Stimulated activated CD8-positive, alpha-beta memory T cell treated with anti-CD3 and anti-CD28 coated beads, Interleukin-12 subunit alpha, Interleukin-12 subunit beta, amount 100 ng/mL, for 1 hour (primary cell): Measurements from ENCODE around the gene ERC2.

Source experiments
- DNase-seq: peaks from one replicate; pipeline ENCODE4 v3.0.0-alpha.2; 2020; ENCODE audit warnings: low read depth

The ERC2 gene

DNA sequence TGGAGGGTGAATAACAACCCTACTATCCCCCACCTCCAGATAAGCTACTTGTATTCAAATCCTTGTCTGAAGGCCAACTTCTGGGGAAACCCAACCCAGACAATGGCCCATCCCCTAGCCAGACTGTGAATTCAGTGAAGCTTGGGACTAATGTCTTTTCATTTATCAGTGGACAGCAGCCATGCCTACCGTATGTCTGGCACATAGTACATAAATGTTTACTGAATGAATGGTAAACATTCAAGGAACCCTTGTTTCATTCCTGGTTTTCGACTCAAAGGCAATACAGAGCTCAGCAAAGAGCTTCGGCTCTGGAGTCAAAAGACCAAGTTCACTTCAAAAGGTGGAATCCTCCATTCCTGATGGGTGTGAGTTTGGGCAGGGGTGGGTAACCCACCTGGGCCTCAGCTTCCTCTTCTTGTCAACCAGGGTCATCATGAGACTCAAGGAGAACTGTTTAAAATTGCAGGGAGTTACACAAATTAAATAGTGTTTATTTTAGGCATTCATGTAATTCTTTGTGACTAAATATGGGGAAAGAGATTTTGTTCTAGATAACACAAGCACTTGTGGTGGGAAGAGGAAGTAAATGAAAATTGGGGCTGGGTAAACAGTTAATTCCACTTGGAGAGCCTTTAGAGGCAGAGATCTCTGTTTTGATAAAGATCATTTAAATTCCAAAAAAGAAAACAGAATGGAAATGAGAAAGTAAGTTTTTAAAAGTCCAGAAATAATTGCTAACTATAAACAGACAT, 677.5 kb downstream of the ERC2 start:
- no peak for DNase-seq

DNA sequence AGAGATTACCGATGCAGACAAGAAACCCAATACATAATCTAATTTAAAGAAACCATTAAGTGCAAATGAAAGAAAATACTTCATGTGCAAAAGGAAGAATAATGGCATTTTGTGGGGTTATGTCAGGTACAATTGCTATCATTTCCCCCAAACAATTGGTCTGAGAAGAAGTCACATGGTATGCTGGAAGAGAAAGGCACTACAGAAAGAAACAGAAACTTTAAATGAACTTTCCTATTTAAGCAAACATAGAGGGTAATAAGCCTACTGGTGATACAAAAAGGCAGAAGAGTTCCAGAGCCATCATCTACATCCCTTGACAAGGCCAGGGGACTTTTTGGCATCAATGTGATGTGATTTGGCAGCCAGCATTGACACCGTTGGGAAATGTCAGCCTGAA, 678.8 kb downstream of the ERC2 start:
- no peak for DNase-seq

DNA sequence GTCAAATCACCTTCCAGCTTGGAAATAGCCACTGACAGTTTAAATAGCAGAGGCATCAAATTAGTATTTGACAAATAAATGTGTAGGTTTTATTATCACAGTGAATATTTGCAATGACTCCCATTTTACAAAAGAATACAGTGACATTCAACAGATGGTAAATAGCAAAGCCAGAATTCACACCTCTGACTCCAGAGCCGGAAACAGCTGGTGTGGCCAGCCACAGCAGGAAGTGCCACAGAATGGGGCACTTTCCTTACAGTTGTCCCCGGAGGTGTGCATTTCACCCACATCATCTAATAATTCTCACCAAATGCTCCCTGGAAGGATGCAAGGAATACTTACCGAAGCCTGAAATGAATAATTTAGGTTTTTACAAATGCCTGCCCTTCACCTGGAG, 685.5 kb downstream of the ERC2 start:
- no peak for DNase-seq

DNA sequence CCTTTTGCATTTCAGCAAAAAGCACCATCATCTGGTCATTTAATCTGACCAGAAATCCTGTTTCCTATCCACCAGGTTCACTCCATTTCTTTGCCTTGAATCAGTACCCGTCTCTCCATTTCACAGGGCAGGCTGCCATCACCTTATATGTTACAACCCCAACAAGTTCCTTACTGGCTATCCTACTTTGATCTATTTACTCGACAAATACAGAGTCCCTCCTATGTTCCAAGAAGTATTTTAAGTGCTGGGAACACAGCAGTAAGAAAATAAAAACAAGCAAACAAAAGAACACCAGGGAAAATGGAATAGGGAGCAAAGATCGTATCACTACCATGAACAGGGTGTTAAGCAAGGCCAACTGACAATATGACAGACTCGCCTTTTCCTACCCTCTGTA, 685.9 kb downstream of the ERC2 start:
- no peak for DNase-seq

GRCh38 chr3:55780913-55781312, 687.4 kb downstream of the ERC2 start:
- DNase-seq = no peak

GRCh38 chr3:55779543-55779942, 688.7 kb downstream of the ERC2 start:
- no peak for DNase-seq

GRCh38 chr3:55775366-55776154, 692.7 kb downstream of the ERC2 start:
- DNase-seq = no peak

GRCh38 chr3:55774856-55775255, 693.4 kb downstream of the ERC2 start:
- no peak for DNase-seq

DNA sequence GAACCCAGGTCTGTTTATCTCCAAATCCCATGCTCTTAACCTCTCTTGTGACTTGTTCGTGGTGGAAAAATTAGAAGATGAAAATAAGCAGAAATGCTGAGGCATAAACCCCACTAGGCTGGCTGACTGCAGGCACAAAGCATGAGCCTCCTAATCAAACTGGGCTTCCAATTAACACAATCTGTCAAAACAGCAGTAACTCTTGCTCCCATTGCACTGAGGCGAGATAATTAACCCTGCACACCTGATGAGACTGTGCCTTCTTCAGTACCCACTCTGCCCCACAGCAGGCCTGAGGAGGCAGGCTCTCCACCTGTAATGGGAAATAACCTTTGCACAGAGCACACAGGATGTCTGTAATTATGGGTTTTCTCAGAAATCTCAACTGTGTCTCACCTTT, 696.8 kb downstream of the ERC2 start:
- no peak for DNase-seq

DNA sequence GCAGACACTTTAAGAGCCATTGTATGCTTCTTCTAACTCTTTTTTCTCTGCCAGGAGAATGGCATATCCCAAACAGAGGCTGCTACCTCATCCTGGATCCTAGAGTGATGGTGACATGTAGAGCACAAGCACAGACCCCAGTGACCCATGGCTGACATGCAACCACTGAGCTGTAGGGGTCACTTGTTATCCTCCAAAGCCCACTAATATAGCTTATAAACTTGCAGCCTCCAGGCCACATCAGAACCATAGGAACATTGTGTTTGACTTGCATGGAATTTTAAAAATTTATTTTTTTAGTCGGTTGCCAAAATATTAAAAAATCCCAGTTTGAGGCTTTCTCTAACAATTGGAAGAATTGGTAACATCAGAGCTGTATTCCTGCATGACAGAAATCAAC, 698.2 kb downstream of the ERC2 start:
- no peak for DNase-seq

DNA sequence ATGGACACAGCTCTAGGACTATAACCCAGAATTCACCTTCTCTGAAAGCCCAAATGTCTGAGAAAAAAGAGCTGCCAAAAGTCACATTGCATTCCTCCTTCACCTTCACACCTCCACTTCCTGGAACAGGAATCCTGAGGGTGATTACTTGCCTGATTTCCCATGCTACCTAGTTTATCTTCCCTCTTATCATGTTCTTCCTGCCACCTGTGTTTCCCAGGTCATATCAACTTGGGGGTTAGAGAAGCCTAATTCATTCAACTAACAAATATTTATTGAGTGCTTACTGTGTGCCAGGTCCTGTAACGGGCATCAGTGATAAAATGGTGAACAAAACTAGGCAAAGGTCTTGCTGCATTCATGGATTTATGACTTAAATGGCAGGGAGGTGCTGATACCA, 701.5 kb downstream of the ERC2 start:
- DNase-seq = no peak

DNA sequence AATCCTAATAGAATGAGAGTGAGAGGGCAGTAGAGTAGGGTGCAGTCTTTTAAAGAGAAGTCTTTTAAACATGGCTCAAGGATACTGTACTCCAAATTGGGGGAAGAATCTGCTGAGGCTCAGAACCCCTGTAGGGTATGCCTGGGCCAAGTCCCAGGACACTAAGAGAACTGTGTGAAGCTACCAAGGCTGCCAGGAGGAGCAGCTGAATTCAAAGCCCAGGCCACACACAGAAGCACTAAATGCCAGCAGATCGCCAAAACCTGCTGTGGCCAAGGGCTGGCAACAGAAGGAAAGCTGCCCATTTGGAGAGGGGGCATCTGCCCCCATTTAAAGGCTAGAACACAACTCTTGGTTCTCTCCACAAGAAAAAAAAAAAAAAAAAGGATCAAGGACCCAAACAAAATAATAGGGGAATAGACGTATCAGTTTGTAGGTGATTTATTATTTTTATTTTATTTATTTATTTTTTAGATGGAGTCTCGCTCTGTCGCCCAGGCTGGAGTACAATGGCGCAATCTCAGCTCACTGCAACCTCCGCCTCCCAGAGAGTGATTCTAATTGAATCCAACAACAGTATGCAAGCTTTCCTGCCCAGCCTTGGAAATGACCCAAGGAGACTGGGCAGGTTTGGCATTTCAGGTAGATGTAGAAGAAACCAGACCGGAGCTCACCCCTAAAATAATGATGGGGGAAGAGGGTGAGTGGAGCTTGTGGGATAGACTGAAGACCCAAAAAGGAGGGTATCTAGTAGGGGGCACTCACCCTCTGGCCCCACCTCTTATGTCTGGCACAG, 702.2 kb downstream of the ERC2 start:
- no peak for DNase-seq

GRCh38 chr3:55765398-55765797, 702.9 kb downstream of the ERC2 start:
- no peak for DNase-seq

GRCh38 chr3:55756976-55757375, 711.3 kb downstream of the ERC2 start:
- no peak for DNase-seq

DNA sequence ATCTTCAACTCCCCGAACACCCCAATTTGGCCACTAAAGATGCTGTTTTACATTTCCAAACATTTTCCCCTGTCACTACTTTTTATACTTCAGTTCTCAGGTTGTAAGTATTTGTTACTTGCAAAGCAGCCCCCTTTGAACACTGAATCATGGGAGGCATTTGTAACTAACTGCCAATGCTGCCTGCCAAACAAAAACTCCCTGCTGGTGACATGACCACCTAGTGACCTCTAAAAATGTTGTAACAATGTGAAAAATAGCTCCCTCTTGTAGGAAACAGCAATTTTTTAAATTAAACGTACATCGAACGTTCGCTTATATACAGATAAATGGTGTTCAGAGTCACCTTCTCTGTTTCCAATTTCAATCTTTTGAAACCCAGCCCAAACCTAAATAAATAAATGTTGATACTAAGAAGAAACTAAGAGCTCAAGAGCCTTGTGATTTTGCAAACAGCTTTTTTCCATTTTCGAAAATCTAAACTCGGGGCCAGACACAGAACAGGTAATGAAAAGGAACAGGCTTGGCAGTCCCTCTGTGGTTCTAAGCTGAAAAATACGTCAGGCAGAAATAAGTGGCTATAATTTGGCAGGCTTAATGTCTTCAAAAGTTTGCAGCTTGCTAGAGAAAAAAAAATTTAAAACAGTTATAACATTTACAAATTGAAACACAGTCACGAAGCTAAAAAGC, 712.6 kb downstream of the ERC2 start:
- no peak for DNase-seq

DNA sequence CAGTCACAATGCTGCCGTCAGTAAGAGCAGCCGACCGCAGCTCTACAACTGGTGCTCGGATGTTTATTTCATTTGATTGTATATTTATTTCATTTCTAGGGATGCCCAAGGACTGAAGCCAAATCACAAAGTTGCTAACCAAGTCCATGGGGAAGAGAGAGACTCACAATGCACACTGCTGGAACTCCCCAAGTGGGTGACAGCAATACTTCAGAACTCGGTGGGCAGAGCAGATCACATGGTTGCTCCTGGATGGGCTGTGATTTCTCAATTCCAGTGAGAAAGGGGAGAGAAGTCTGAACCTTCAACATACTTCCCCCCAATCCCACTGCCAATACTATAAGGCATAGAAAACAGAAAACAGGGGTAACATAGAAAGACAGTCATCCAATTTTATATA, 715.4 kb downstream of the ERC2 start:
- no peak for DNase-seq

DNA sequence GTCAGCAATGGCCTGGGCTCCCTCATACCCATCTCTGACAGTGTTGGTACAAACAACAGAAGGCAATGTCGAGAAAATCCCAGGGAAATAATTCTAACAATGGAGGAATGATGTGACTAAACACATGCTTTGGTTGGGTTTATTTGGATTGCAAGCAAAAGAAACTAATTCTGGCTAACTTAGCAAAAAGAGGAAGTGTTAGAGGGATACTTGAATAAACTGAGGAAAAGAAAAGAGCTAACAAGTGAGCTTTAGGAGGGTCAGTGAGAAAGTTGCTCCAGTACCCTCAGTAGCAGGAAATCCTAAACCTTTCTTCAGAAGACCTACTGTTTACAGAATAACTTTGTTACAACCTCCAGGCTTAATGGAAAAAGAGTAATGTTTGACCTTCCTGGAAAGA, 716.5 kb downstream of the ERC2 start:
- DNase-seq = no peak

- DNase-seq = no peak
These were observed 717.7 kb downstream of the ERC2 start for GRCh38 chr3:55750525-55750924.

DNA sequence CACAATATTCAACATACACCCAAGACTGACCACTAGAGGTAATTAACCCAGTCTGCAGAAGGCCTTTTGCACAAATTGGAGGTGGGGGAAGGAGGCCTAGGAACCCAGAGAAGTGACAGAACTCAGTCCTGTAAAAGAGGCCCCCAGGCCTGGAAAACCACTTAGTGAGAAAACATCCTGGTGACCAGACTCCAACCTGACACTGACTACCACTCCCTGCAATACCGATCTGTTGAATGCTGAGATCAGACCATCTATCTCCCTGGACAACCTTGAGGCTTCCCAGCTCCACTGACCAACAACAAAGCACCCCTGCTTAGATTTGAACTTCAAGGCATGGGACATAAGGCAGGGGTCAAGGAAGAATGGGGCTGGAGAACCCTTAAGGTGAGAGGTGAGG, 719.2 kb downstream of the ERC2 start:
- DNase-seq = no peak

GRCh38 chr3:55746808-55747413, 721.4 kb downstream of the ERC2 start:
- no peak for DNase-seq

GRCh38 chr3:55742832-55743136, 725.5 kb downstream of the ERC2 start:
- no peak for DNase-seq
